Fibroblast of mammary gland (primary cell): Measurements from ENCODE around the gene BCL2.

Source experiments
- DNase-seq: peaks from one replicate; pipeline ENCODE4 v3.0.0-alpha.2; 2010; ENCODE audit warnings: low read depth
- H3K4me3 ChIP-seq: 2 replicates; pipeline ENCODE4 v1.5.1; 2011; ENCODE audit warnings: low read depth, mild to moderate bottlenecking, low read length, moderate library complexity; ENCODE audit not compliant: control insufficient read depth
- TF ChIP-seq, protein P1 (sequence below): conservative IDR thresholded peaks from 2 replicates; pipeline ENCODE4 v1.5.1; 2011; ENCODE audit warnings: low read depth, low read length, inconsistent platforms; ENCODE audit not compliant: control insufficient read depth, insufficient read depth

The BCL2 gene

DNA sequence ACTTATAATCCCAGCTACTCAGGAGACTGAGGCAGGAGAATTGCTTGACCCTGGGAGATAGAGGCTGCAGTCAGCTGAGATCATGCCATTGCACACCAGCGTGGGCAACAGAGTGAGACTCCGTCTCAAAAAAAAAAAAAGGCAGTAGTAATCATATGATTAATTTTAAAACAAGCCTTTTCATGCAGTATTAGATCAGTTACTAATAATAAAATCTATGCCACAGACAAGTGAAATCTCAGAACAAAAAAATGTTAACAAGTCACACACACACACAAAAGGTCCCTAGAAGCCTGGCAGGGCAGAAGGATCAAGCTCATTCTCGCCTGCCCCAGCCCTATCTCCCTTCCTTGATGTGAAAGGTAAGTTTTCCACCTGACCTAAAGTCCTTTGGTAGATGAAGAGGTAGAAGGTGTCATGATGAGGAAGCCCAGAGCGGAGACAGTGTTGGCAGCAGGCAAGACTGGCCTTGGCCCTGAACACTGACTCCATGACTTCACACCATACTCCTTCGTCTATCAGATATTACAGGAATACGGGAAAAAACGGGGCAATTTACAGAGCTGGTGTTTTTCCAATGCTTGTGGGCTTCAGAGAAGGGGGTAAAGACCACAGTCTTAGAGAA lies 36.8 kb upstream of the BCL2 start:
- DNase-seq = no peak
- TF ChIP-seq, protein P1, sequence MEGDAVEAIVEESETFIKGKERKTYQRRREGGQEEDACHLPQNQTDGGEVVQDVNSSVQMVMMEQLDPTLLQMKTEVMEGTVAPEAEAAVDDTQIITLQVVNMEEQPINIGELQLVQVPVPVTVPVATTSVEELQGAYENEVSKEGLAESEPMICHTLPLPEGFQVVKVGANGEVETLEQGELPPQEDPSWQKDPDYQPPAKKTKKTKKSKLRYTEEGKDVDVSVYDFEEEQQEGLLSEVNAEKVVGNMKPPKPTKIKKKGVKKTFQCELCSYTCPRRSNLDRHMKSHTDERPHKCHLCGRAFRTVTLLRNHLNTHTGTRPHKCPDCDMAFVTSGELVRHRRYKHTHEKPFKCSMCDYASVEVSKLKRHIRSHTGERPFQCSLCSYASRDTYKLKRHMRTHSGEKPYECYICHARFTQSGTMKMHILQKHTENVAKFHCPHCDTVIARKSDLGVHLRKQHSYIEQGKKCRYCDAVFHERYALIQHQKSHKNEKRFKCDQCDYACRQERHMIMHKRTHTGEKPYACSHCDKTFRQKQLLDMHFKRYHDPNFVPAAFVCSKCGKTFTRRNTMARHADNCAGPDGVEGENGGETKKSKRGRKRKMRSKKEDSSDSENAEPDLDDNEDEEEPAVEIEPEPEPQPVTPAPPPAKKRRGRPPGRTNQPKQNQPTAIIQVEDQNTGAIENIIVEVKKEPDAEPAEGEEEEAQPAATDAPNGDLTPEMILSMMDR = no peak
- no peak overlapping the region for H3K4me3 ChIP-seq

- no peak for DNase-seq
- TF ChIP-seq, protein P1 = no peak
- H3K4me3 ChIP-seq = no peak overlapping the region
Measured at GRCh38 chr18:63350230-63350629, 30.7 kb upstream of the BCL2 start.

GRCh38 chr18:63348508-63349136 lies 29.1 kb upstream of the BCL2 start:
- H3K4me3 ChIP-seq = no peak overlapping the region
- no peak for DNase-seq
- TF ChIP-seq, protein P1 = no peak

DNA sequence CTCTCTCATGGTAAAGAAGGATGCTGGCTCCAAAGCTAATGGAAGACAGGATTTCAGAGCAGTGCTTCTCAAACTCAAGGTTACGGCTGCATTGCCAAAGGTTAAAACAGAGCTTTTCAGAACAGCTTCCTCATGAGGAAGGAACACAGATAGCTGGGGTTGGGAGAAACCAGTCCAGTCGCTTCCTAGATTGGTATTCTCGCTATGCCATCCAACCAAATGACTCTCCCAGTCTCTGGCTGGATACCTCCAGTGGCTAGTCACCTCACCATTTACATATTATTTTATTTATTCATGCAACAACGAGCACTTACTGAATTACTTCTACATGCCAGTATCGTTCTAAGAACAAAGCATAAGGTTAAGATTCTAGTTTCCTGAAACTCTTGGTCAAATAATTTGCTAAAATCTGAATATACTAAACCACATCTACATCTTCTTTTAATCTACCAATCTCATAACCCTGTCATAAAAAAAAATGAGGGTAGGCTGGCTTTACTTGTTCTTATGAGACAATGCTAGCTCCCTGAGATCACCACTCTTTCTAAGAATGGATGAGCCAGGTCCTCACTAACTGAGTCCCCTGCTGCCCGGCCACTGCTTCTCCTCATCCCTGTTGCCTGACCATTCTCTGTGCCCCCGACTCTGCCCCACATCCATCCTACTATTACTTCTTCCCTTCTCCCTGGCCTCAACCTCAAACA lies 27.1 kb upstream of the BCL2 start:
- TF ChIP-seq, protein P1 = no peak
- no peak for DNase-seq
- no peak overlapping the region for H3K4me3 ChIP-seq

GRCh38 chr18:63346031-63346430 lies 26.5 kb upstream of the BCL2 start:
- TF ChIP-seq, protein P1 = no peak
- no peak overlapping the region for H3K4me3 ChIP-seq
- no peak for DNase-seq

DNA sequence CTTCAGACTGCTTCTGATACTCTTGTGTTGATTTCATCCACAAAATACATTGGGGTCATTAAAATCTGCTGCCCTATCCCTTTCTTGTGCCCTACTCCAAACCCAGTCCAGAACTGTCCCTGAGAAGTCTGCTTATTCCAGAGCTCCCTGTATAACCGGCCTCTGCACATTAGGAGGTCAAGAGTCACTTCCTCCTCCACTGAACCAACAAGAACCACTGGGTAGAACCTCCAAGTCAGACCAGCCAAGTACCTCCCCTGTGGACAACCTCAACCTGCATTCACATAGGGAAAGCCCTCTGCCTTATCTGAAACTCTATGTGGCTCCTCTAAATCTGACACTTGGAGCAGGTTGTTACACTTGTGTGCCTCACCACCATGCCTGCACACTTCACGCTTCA lies 25.3 kb upstream of the BCL2 start:
- no peak for DNase-seq
- no peak overlapping the region for H3K4me3 ChIP-seq
- TF ChIP-seq, protein P1 = no peak
